Cardiac fibroblast (primary cell): Measurements from ENCODE around the gene TAGAP.

ENCODE experiments used
- DNase-seq, 2 donors: peaks; one replicate each; pipeline versions ENCODE4 v3.0.0 to v3.0.0-alpha.2; 2010; ENCODE audit warnings: low read depth in 2 of 2
- H3K4me3 ChIP-seq, 2 donors: replicated peaks in 1 of 2; 1 replicate in 1 of 2; 2 replicates in 1 of 2; pipeline ENCODE4 v1.5.1; 2011; ENCODE audit warnings: low read depth in 2 of 2, low read length in 2 of 2, mild to moderate bottlenecking in 2 of 2, moderate library complexity in 1 of 2
- TF ChIP-seq, protein P1 (sequence below): IDR thresholded peaks from one replicate; pipeline ENCODE4 v1.5.1; 2011; ENCODE audit warnings: low read depth, mild to moderate bottlenecking, low read length, inconsistent platforms

Gene TAGAP

DNA sequence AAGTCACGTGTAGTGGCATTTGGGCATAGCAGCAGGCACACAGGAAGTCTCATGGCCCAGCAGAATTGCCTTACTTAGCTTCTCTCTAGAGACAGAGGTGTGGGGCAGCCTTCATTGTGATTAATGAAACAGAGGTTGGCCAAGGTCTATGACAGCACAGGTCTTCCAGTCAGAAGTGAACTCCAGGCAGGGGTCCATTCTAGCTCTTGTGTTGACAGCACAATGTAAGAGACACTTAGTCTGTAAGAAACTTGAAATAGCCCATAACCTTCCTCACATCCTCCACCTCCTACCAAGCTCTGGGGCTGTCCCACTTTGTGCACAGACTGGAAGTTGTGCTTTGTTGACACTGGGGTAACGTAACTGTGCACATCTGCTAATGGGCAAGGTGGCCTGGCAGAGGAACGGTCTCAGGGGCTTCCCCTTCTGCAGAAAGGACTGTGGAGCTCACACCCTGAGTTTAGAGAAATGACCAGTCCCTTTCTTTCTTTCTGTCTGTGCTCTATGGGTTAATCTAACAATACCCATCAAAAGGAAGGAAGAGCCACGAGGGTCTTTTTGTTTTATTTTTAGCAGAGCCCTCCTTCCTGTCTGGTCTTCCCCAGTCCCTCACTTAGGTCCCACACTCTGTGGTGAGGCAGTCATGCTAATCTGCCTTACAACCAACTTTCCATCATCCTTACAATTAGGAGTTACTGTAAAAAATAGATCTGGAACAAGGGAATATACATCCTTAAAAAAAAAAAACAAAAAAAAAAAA lies 35.6 kb upstream of the TAGAP start:
- TF ChIP-seq, protein P1, sequence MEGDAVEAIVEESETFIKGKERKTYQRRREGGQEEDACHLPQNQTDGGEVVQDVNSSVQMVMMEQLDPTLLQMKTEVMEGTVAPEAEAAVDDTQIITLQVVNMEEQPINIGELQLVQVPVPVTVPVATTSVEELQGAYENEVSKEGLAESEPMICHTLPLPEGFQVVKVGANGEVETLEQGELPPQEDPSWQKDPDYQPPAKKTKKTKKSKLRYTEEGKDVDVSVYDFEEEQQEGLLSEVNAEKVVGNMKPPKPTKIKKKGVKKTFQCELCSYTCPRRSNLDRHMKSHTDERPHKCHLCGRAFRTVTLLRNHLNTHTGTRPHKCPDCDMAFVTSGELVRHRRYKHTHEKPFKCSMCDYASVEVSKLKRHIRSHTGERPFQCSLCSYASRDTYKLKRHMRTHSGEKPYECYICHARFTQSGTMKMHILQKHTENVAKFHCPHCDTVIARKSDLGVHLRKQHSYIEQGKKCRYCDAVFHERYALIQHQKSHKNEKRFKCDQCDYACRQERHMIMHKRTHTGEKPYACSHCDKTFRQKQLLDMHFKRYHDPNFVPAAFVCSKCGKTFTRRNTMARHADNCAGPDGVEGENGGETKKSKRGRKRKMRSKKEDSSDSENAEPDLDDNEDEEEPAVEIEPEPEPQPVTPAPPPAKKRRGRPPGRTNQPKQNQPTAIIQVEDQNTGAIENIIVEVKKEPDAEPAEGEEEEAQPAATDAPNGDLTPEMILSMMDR, result no peak
- H3K4me3 ChIP-seq, result no peak overlapping the region
- DNase-seq, result no peak

DNA sequence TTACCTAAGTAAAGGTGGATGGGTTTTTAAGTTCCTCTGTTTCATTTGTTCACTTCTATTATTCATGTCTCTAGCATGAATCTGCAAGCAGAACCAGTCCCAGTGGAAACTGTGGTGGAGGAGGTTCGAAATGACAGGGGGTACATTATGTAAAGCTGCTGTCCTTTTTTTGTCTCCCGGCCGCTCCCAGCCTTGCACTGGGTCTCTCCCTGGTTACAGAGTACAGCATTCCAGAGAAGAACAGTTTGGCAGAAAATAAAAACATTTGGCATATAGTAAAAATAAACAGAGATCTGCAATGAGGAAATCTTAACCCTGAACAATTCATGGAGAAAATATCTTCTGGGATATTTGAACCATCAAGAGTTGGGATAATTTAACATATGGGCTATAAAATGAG lies 34.6 kb upstream of the TAGAP start:
- TF ChIP-seq, protein P1, result no peak
- DNase-seq, result no peak
- H3K4me3 ChIP-seq, result no peak overlapping the region

DNA sequence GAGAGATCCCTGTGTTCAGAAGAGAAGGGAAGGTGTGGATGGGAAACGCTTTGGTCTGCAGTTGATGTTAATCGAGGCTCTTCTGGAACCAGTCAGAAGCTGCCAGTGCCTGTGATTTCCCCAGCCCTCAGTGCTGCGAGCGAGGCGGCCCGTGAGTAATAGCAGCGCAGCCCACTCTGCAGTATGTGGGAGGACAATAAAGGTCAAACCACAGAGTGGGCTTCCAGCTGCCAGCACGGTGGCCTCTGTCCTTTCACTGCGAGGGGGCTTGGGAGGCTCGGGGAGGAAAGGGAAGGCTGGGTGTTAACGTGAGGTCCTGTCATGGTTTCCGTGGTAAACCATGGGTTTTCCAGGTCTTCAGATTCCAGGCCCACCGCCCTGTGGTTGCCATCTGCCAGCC lies 32.3 kb upstream of the TAGAP start:
- no peak overlapping the region for H3K4me3 ChIP-seq
- TF ChIP-seq, protein P1, result no peak
- DNase-seq, result peak in 1 of 2 donors; percentile 2

DNA sequence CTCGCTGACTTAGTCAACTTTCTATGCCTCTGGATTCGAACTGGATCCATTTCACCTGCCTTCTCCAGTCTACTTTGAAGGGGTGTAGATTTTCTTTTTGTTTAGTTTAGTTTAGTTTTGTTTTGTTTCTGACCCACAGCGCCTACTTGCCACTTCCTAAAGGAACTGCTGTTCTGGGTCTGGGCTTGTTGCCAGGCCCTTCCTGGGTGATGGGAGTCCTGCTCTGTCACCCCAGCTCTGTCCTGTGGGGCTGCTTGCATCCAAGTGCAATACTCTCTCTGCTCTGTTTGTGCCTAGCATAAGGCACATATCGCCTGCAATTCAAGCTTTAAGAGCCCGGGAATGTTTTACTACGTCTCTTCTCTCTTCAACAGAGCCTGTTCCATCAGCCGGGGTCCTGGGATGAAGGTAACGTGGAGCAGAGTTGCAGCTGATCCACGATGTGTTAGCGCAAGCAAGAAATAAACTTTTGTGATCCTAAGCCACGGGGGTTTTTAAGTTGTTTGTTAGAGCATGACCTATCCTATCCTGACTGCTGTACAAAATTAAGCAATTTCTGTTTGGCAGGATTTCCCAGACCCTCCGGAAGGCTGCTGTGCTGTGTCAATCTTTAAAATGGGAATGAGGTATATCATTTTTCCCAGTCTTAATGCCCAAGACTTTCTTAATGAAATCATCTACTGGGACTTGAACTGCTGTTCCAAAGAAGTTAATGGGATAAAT lies 30.9 kb upstream of the TAGAP start:
- H3K4me3 ChIP-seq, result no peak overlapping the region
- TF ChIP-seq, protein P1, result no peak
- DNase-seq, result peak; percentile 7 to 31

DNA sequence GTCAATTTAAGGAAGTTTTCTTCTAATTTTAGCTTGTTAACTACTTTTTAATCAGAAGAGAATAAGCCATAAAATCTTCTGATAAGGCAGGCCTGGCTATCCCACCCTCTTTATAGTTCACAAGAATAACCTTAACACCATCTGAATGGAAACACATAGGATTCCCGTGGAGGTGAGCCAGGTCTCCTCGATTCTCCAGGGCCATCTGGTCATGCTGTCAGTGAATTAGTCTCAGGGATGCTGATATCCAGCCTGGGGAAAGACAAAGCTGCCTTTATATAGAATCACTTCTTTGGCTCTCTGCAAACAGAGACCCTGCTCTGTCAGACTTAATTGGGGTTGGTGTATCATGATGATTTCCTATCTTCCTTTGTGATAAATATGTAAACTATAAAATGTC lies 30.1 kb upstream of the TAGAP start:
- TF ChIP-seq, protein P1, result no peak
- no peak overlapping the region for H3K4me3 ChIP-seq
- DNase-seq, result no peak

DNA sequence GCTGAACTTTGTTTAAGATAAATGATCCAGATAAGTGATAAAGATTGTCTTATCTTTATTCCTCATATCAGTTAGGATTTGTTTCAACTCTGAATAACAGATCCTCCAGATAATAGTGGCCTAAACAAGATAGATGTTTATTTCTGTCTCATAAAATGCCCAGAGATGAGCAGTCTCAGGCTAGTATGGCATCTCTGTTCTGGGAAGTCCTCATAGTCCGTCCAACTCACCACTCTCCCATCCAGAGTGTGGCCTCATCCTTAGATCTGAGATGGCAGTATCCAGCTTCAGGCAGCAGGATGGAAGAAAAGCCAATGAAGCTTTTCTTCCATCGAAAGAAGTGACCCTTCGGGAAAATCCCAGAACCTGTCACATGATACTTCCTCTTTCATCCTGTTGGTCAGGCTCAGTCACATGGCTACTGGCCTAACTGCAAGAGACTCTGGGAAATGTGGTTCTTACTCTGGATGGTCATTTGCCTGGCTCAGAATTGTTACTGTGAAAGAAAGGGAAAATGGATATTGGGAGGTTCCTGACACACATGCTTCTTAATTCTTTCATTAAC lies 29.4 kb upstream of the TAGAP start:
- DNase-seq, result peak; percentile 55 to 57

More for the DNA sequence above, 29.4 kb upstream of the TAGAP start:
- TF ChIP-seq, protein P1, result no peak
- H3K4me3 ChIP-seq, result peak overlapping the region in 1 of 2 donors; percentile 24
